SK-N-SH (cell line): ENCODE results near the gene UBE2E1. TPM values are rescaled to one million over a fixed set of nuclear protein-coding genes. Genes with fewer than 3 reads are reported as not detected.

Source experiments
- CTCF ChIA-PET: fragments of 300-600, 350-600 bp; formaldehyde crosslinking; extraction: SDS; loops from one replicate; lab custom pipeline; 2021; lab: Yijun Ruan, JAX
- POLR2A ChIA-PET: fragments of 350-600 bp; sonication (Branson Sonifier 250); formaldehyde crosslinking; extraction: SDS; loops from one replicate; lab custom pipeline; 2020; ENCODE audit warnings: antibody characterized with exemption, inconsistent platforms; lab: Yijun Ruan, JAX
- DNase-seq: peaks from one replicate; pipeline ENCODE4 v3.0.0; 2012
- H2AFZ ChIP-seq: fragments of 200-600 bp; sonication (generic); 2 replicates; pipeline ENCODE4 v1.8.1; 2016; ENCODE audit warnings: antibody characterized with exemption, mild to moderate bottlenecking, low read depth
- H3F3A ChIP-seq: fragments of 200-600 bp; sonication (generic); replicated peaks from 2 replicates; pipeline ENCODE3; 2016; ENCODE audit warnings: antibody characterized with exemption, mild to moderate bottlenecking; ENCODE audit not compliant: insufficient read depth
- H3K27ac ChIP-seq, 2 experiments: fragments of 200-500 bp in 1 of 2; fragments of 200-600 bp in 1 of 2; sonication (Bioruptor generic) in 1 of 2; sonication (generic), shearing (Covaris generic) in 1 of 2; 2 replicates each; pipeline versions ENCODE4 v1.5.1 to v1.6.1; 2014 to 2016; ENCODE audit warnings: low read depth in 2 of 2, inconsistent platforms in 1 of 2, low read length in 1 of 2, mild to moderate bottlenecking in 1 of 2, mixed read lengths in 1 of 2
- H3K27me3 ChIP-seq: fragments of 200-600 bp; sonication (generic), shearing (Covaris generic); 2 replicates; pipeline ENCODE4 v1.6.1; 2016; ENCODE audit warnings: mixed run types; ENCODE audit not compliant: insufficient read depth
- H3K36me3 ChIP-seq, 2 experiments: fragments of 200-500 bp in 1 of 2; fragments of 200-600 bp in 1 of 2; sonication (Bioruptor generic) in 1 of 2; sonication (generic) in 1 of 2; replicated peaks in 1 of 2; 2 replicates each; pipeline versions ENCODE3 to v1.5.1; 2014 to 2016; ENCODE audit warnings: low read length in 1 of 2, mild to moderate bottlenecking in 1 of 2; ENCODE audit not compliant: insufficient read depth in 2 of 2, control insufficient read depth in 1 of 2
- H3K4me1 ChIP-seq, 2 experiments: fragments of 200-500 bp in 1 of 2; fragments of 200-600 bp in 1 of 2; sonication (Bioruptor generic) in 1 of 2; sonication (generic), shearing (Covaris generic) in 1 of 2; 2 replicates each; pipeline versions ENCODE4 v1.5.1 to v1.6.1; 2014 to 2016; ENCODE audit warnings: low read depth in 1 of 2, low read length in 1 of 2, mixed run types in 1 of 2; ENCODE audit not compliant: insufficient read depth in 2 of 2, control insufficient read depth in 1 of 2
- H3K4me2 ChIP-seq: fragments of 200-600 bp; sonication (generic), shearing (Covaris generic); 2 replicates; pipeline ENCODE4 v1.6.1; 2017; ENCODE audit warnings: mixed run types
- H3K4me3 ChIP-seq, 2 experiments: fragments of 200-500 bp in 1 of 2; fragments of 200-600 bp in 1 of 2; sonication (Bioruptor generic) in 1 of 2; sonication (generic), shearing (Covaris generic) in 1 of 2; 2 replicates each; pipeline versions ENCODE4 v1.5.1 to v1.8.1; 2014 to 2016; ENCODE audit warnings: low read depth in 2 of 2, inconsistent platforms in 1 of 2, low read length in 1 of 2, mild to moderate bottlenecking in 1 of 2, mixed read lengths in 1 of 2, moderate library complexity in 1 of 2
- H3K79me2 ChIP-seq: fragments of 200-600 bp; sonication (generic); 2 replicates; pipeline ENCODE4 v1.8.1; 2017; ENCODE audit warnings: mild to moderate bottlenecking; ENCODE audit not compliant: insufficient read depth
- H3K9ac ChIP-seq: fragments of 200-600 bp; sonication (generic); 2 replicates; pipeline ENCODE4 v1.6.1; 2017; ENCODE audit warnings: mixed run types
- H3K9me2 ChIP-seq: fragments of 200-600 bp; sonication (generic); 2 replicates; pipeline ENCODE4 v1.6.1; 2017; ENCODE audit warnings: mixed run types
- H3K9me3 ChIP-seq: fragments of 200-600 bp; sonication (generic); 2 replicates; pipeline ENCODE4 v1.6.1; 2017; ENCODE audit warnings: mixed run types, mild to moderate bottlenecking, moderate library complexity
- H4K20me1 ChIP-seq: fragments of 200-600 bp; sonication (generic); 2 replicates; pipeline ENCODE4 v1.6.1; 2017; ENCODE audit warnings: mild to moderate bottlenecking, mixed run types; ENCODE audit not compliant: insufficient read depth
- CTCF ChIP-seq: fragments of 200-600 bp; sonication (generic); IDR thresholded peaks from 2 replicates; pipeline ENCODE4 v1.6.1; 2017; ENCODE audit warnings: antibody characterized with exemption, mild to moderate bottlenecking, moderate library complexity
- ELF1 ChIP-seq: IDR thresholded peaks from 2 replicates; pipeline ENCODE4 v1.4.0; 2012
- EZH2phosphoT487 ChIP-seq: fragments of 200-600 bp; sonication (generic); IDR thresholded peaks from 2 replicates; pipeline ENCODE4 v1.6.1; 2017; ENCODE audit warnings: low read depth, mixed run types, mild to moderate bottlenecking, antibody characterized with exemption, moderate library complexity, borderline replicate concordance
- FOXJ3 ChIP-seq: sonication (generic); formaldehyde crosslinking; IDR thresholded peaks from 2 replicates; pipeline ENCODE4 v1.5.1; 2020; ENCODE audit warnings: mild to moderate bottlenecking, missing genetic modification reagents
- FOXM1 ChIP-seq: IDR thresholded peaks from 2 replicates; pipeline ENCODE4 v1.4.0; 2012; ENCODE audit warnings: low read depth, mild to moderate bottlenecking
- GABPA ChIP-seq: IDR thresholded peaks from 2 replicates; pipeline ENCODE4 v1.4.0; 2012; ENCODE audit warnings: low read depth, mild to moderate bottlenecking
- GATA2 ChIP-seq: sonication (generic); formaldehyde crosslinking; IDR thresholded peaks from 2 replicates; pipeline ENCODE4 v1.5.0; 2020; ENCODE audit warnings: mild to moderate bottlenecking, missing genetic modification reagents
- MAX ChIP-seq: IDR thresholded peaks from 2 replicates; pipeline ENCODE4 v1.4.0; 2012; ENCODE audit warnings: low read depth
- MEF2A ChIP-seq: IDR thresholded peaks from 2 replicates; pipeline ENCODE4 v1.4.0; 2012; ENCODE audit warnings: low read depth, borderline replicate concordance
- MXI1 ChIP-seq: IDR thresholded peaks from 2 replicates; pipeline ENCODE4 v1.6.1; 2012; ENCODE audit warnings: mild to moderate bottlenecking, low read depth, low read length, improper control_type of control experiment
- NFIC ChIP-seq: IDR thresholded peaks from 2 replicates; pipeline ENCODE4 v1.4.0; 2012; ENCODE audit warnings: borderline replicate concordance
- NRF1 ChIP-seq: IDR thresholded peaks from 2 replicates; pipeline ENCODE4 v1.6.1; 2012; ENCODE audit warnings: low read depth, mild to moderate bottlenecking, low read length
- POLR2AphosphoS5 ChIP-seq: IDR thresholded peaks from 2 replicates; pipeline ENCODE4 v1.6.1; 2012; ENCODE audit warnings: low read depth, low read length
- RAD21 ChIP-seq: IDR thresholded peaks from 2 replicates; pipeline ENCODE4 v1.6.1; 2012; ENCODE audit warnings: mild to moderate bottlenecking, low read length
- SMC3 ChIP-seq: IDR thresholded peaks from 2 replicates; pipeline ENCODE4 v1.6.1; 2012; ENCODE audit warnings: low read depth, low read length, improper control_type of control experiment
- TEAD4 ChIP-seq: IDR thresholded peaks from 2 replicates; pipeline ENCODE4 v1.4.0; 2012; ENCODE audit warnings: mild to moderate bottlenecking, borderline replicate concordance; ENCODE audit not compliant: insufficient read depth
- YY1 ChIP-seq: IDR thresholded peaks from 2 replicates; pipeline ENCODE4 v1.4.0; 2012; ENCODE audit warnings: low read depth, mild to moderate bottlenecking
- WGBS: methylation state at CpG from one replicate; pipeline ENCODE4 v1.1.6; 2017; ENCODE audit warnings: low lambda C conversion rate; 5-methylcytosine and 5-hydroxymethylcytosine counted together
- polyA plus RNA-seq, 3 experiments: library from polyadenylated mRNA; depleted of rRNA; stranded (reverse); fragments of >200 nt; gene quantifications; 2 replicates each; pipeline ENCODE4 v1.2.3, GENCODE V29; 2012
- TF ChIP-seq, protein P1 (sequence below): IDR thresholded peaks from 2 replicates; pipeline ENCODE4 v1.4.0; 2012; ENCODE audit warnings: low read depth, borderline replicate concordance
- TF ChIP-seq, protein P2 (sequence below): IDR thresholded peaks from 2 replicates; pipeline ENCODE4 v1.4.0; 2012; ENCODE audit warnings: low read depth, borderline replicate concordance
- TF ChIP-seq, protein P3 (sequence below): fragments of 150-350 bp; IDR thresholded peaks from 2 replicates; pipeline ENCODE4 v1.6.1; 2017; ENCODE audit warnings: antibody characterized with exemption, low read length, low read depth, borderline replicate concordance

UBE2E1 gene
- polyA plus RNA-seq, 1 of the 3 experiments (the other 2 are of a cell fraction) = 59.9 TPM

DNA sequence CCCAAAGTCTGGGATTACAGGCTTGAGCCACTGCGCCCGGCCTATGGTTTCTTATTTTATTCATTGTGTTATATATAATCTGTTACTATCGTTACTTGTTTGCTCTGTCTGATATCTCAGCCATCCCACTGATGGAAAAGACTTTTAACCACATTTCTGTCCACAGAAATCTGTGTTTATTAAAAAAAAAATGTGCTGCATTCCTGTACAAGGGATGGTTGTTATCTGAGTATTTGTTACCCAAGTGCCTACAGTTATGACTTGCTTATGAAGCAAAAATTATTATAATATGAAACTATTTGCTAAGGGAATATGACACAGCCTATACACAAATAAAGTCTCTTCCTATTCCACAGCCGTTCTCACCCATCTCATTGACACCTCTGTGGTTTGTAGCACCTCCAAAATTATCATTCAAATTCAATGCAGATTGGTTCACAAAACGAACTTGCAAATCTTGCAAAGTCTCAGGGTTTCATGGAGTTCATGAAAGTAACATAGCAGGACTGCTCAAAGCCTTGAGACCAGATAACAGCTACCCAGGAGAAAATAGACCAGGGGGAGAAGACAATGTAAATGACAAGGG, 47.4 kb upstream of the UBE2E1 start:
- Histone ChIP-seq H3K79me2 (no peaks in the 10 kb centered on the region), H3K9me3 (no peaks in the 10 kb centered on the region), H3K4me3 (no peak overlapping the region), H3K9ac (no peak overlapping the region), H3K27me3 (no peaks in the 10 kb centered on the region), H3K36me3 (no peaks in the 10 kb centered on the region), H3K4me2 (no peak overlapping the region), H3K4me1 (peaks cover 0 to 14% of the 10 kb centered on the region in 2 experiments; a peak in 1 of 4 replicates), H3F3A (no peaks in the 10 kb centered on the region), H2AFZ (no peak overlapping the region), H3K9me2 (no peaks in the 10 kb centered on the region), H3K27ac (no peak overlapping the region), H4K20me1 (no peaks in the 10 kb centered on the region)
- CTCF ChIA-PET = interaction anchor here (1.1 kb wide), 1 partner anchor 22 kb away, joined by 3 read pairs; no protein-coding TSS in a partner anchor
- WGBS = 86% methylated on average over 5 of the region's 5 CpGs
- TF ChIP-seq, protein P1, sequence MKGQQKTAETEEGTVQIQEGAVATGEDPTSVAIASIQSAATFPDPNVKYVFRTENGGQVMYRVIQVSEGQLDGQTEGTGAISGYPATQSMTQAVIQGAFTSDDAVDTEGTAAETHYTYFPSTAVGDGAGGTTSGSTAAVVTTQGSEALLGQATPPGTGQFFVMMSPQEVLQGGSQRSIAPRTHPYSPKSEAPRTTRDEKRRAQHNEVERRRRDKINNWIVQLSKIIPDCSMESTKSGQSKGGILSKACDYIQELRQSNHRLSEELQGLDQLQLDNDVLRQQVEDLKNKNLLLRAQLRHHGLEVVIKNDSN = no peak
- TF ChIP-seq MXI1 (no peak), MEF2A (no peak), ELF1 (no peak)
- POLR2A ChIA-PET = no interaction called here
- no peak for DNase-seq

- H4K20me1 ChIP-seq = no peaks in the 10 kb centered on the region
- no peak overlapping the region for H3K4me3 ChIP-seq
- no peaks in the 10 kb centered on the region for H3K9me3 ChIP-seq
- no peaks in the 10 kb centered on the region for H3K9me2 ChIP-seq
- H3K79me2 ChIP-seq = no peaks in the 10 kb centered on the region
- no peak for DNase-seq
- H3K36me3 ChIP-seq = no peaks in the 10 kb centered on the region
- POLR2A ChIA-PET = no interaction called here
- peaks cover 0 to 19% of the 10 kb centered on the region in 2 experiments; a peak in 1 of 4 replicates for H3K4me1 ChIP-seq
- no peaks in the 10 kb centered on the region for H3F3A ChIP-seq
- H3K27me3 ChIP-seq = no peaks in the 10 kb centered on the region
- CTCF ChIA-PET = interaction anchor here (1.2 kb wide), 1 partner anchor 8 kb away, joined by 3 read pairs; no protein-coding TSS in a partner anchor
- no peak overlapping the region for H2AFZ ChIP-seq
- H3K9ac ChIP-seq = no peak overlapping the region
- H3K4me2 ChIP-seq = no peak overlapping the region
- no peak overlapping the region for H3K27ac ChIP-seq
- 95% methylated on average over 3 of the region's 3 CpGs for WGBS
- TF ChIP-seq GATA2 (CRISPR knock-in tag) = no peak
- TF ChIP-seq NFIC = no peak
- no peak for TF ChIP-seq GABPA
- no peak for TF ChIP-seq MEF2A
- TF ChIP-seq FOXM1 = no peak
- no peak; the same call in 1 of the 2 replicates for TF ChIP-seq RAD21
- TF ChIP-seq, protein P1 = no peak
- no peak for TF ChIP-seq POLR2AphosphoS5
- no peak for TF ChIP-seq YY1
- TF ChIP-seq MAX = no peak
- no peak for TF ChIP-seq TEAD4
- TF ChIP-seq, protein P2, sequence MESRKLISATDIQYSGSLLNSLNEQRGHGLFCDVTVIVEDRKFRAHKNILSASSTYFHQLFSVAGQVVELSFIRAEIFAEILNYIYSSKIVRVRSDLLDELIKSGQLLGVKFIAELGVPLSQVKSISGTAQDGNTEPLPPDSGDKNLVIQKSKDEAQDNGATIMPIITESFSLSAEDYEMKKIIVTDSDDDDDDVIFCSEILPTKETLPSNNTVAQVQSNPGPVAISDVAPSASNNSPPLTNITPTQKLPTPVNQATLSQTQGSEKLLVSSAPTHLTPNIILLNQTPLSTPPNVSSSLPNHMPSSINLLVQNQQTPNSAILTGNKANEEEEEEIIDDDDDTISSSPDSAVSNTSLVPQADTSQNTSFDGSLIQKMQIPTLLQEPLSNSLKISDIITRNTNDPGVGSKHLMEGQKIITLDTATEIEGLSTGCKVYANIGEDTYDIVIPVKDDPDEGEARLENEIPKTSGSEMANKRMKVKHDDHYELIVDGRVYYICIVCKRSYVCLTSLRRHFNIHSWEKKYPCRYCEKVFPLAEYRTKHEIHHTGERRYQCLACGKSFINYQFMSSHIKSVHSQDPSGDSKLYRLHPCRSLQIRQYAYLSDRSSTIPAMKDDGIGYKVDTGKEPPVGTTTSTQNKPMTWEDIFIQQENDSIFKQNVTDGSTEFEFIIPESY = no peak
- TF ChIP-seq, protein P3, sequence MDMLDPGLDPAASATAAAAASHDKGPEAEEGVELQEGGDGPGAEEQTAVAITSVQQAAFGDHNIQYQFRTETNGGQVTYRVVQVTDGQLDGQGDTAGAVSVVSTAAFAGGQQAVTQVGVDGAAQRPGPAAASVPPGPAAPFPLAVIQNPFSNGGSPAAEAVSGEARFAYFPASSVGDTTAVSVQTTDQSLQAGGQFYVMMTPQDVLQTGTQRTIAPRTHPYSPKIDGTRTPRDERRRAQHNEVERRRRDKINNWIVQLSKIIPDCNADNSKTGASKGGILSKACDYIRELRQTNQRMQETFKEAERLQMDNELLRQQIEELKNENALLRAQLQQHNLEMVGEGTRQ = no peak
- no peak for TF ChIP-seq CTCF
- TF ChIP-seq NRF1 = no peak
- no peak for TF ChIP-seq FOXJ3 (CRISPR knock-in tag)
- no peak for TF ChIP-seq EZH2phosphoT487
- no peak for TF ChIP-seq SMC3
Measured at GRCh38 chr3:23760325-23760724, 45.4 kb upstream of the UBE2E1 start.
